ENCODE results near the gene HLA-DMB.

Gene HLA-DMB

GRCh38 chr6:32940656-32941213 lies at the start of gene HLA-DMB:
TSS of gene HLA-DMB (minus strand) at chr6:32941028. CDS start at chr6:32940807, 221 bp downstream.
- DNase-seq, result peak; percentile 78

- DNase-seq, result no peak
Observed at GRCh38 chr6:32989368-32989767, 48.5 kb upstream of the HLA-DMB start.

GRCh38 chr6:32984622-32985389 lies 44.0 kb upstream of the HLA-DMB start:
- DNase-seq, result peak; percentile 81

GRCh38 chr6:32983964-32984621 lies 43.3 kb upstream of the HLA-DMB start:
- no peak for DNase-seq

GRCh38 chr6:32983493-32983848 lies 42.6 kb upstream of the HLA-DMB start:
- DNase-seq, result no peak

GRCh38 chr6:32982702-32983492 lies 42.1 kb upstream of the HLA-DMB start:
- no peak for DNase-seq

GRCh38 chr6:32982084-32982701 lies 41.4 kb upstream of the HLA-DMB start:
- DNase-seq, result no peak

- no peak for DNase-seq
Observed at GRCh38 chr6:32980488-32981038, 39.7 kb upstream of the HLA-DMB start.

GRCh38 chr6:32979720-32980487 lies 39.1 kb upstream of the HLA-DMB start:
- no peak for DNase-seq

GRCh38 chr6:32977953-32978324 lies 37.1 kb upstream of the HLA-DMB start:
- DNase-seq, result no peak

- DNase-seq, result no peak
Observed at GRCh38 chr6:32977272-32977952, 36.6 kb upstream of the HLA-DMB start.

- no peak for DNase-seq
Observed at GRCh38 chr6:32976334-32977069, 35.7 kb upstream of the HLA-DMB start.

GRCh38 chr6:32975886-32976285 lies 35.1 kb upstream of the HLA-DMB start:
- no peak for DNase-seq

- DNase-seq, result no peak
Observed at GRCh38 chr6:32974541-32975308, 33.9 kb upstream of the HLA-DMB start.

GRCh38 chr6:32974016-32974333 lies 33.1 kb upstream of the HLA-DMB start:
- no peak for DNase-seq

GRCh38 chr6:32973144-32974015 lies 32.6 kb upstream of the HLA-DMB start:
- no peak for DNase-seq

GRCh38 chr6:32972353-32973143 lies 31.7 kb upstream of the HLA-DMB start:
- peak; percentile 58 for DNase-seq

Measured in GDM1 (cell line).